RWPE1 (cell line): ENCODE measurements around the gene TRIM39.

ENCODE experiments used
- CTCF ChIA-PET: fragments of 350-600 bp; sonication (Branson Sonifier 250); formaldehyde crosslinking; extraction: SDS; loops from one replicate; lab custom pipeline; 2021; lab: Yijun Ruan, JAX
- POLR2A ChIA-PET: fragments of 400-600 bp; formaldehyde crosslinking; extraction: SDS; loops from one replicate; lab custom pipeline; 2020; ENCODE audit warnings: antibody characterized with exemption; ENCODE audit not compliant: low non-redundant PET; lab: Yijun Ruan, JAX
- DNase-seq: peaks from one replicate; pipeline ENCODE4 v3.0.0; 2012; ENCODE audit warnings: low spot score
- H3K27ac ChIP-seq: fragments of 450-650 bp; 2 replicates; pipeline ENCODE4 v1.5.1; 2017
- TF ChIP-seq, protein P1 (sequence below): fragments of 450-650 bp; conservative IDR thresholded peaks from 2 replicates; pipeline ENCODE4 v1.5.1; 2017; ENCODE audit warnings: low read depth, mild to moderate bottlenecking

Gene TRIM39

DNA sequence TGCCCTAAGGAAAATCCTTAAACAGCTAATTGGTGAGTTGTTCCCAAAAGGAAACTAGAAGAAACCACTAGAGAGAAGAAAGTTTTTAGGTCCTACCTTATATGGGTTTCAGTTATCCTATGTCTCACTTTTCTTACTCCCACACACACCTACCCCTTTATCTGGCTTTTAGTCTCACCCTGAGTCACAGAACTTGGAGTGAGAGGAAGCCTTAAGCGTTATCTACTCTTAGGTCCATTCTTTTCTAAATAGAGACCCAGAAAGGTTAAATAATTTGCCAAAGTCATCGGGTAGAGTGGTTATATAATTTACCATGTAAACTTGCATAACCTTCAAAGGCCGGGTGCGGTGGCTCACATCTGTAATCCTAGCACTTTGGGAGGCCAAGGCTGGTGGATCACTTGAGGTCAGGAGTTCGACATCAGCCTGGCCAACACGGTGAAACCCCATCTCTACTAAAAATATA lies 13.9 kb downstream of the TRIM39 start:
- H3K27ac ChIP-seq = no peak overlapping the region
- TF ChIP-seq, protein P1, sequence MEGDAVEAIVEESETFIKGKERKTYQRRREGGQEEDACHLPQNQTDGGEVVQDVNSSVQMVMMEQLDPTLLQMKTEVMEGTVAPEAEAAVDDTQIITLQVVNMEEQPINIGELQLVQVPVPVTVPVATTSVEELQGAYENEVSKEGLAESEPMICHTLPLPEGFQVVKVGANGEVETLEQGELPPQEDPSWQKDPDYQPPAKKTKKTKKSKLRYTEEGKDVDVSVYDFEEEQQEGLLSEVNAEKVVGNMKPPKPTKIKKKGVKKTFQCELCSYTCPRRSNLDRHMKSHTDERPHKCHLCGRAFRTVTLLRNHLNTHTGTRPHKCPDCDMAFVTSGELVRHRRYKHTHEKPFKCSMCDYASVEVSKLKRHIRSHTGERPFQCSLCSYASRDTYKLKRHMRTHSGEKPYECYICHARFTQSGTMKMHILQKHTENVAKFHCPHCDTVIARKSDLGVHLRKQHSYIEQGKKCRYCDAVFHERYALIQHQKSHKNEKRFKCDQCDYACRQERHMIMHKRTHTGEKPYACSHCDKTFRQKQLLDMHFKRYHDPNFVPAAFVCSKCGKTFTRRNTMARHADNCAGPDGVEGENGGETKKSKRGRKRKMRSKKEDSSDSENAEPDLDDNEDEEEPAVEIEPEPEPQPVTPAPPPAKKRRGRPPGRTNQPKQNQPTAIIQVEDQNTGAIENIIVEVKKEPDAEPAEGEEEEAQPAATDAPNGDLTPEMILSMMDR = no peak
- ChIA-PET CTCF (interaction anchor here (0.7 kb wide), 1 partner anchor 955 kb away, joined by 4 read pairs; no protein-coding TSS in a partner anchor), POLR2A (no interaction called here)
- no peak for DNase-seq

DNA sequence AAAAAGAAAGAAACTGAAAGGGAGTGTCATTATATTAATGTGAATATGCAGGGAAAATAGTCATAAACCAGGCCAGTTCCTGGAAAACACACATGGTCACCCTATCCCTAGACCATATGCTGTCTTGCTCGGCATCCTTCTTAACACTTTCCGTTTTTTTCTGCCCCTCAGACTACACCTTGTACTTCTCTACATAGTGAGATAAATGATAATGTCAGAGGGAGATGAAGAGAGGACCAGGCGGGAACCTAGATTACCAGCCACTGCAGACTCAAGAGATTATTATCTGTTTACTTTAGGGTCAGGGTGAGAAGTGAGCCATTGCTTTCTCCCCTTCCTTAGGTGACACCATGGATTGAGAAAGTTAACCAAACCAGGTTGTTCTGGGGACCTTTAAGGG lies 14.5 kb downstream of the TRIM39 start:
- CTCF ChIA-PET = no interaction called here
- POLR2A ChIA-PET = no interaction called here
- TF ChIP-seq, protein P1 = no peak
- no peak for DNase-seq
- H3K27ac ChIP-seq = no peak overlapping the region

DNA sequence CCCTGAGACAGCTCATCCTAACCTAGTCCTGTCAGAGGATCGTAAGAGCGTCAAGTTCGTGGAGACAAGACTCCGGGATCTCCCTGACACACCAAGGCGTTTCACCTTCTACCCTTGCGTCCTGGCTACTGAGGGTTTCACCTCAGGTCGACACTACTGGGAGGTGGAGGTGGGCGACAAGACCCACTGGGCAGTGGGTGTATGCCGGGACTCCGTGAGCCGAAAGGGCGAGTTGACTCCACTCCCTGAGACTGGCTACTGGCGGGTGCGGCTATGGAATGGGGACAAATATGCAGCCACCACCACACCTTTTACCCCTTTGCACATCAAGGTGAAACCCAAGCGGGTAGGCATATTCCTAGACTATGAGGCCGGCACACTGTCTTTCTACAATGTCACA lies 15.0 kb downstream of the TRIM39 start:
- POLR2A ChIA-PET = no interaction called here
- CTCF ChIA-PET = interaction anchor here (0.5 kb wide), 1 partner anchor 76 kb away, joined by 3 read pairs; no protein-coding TSS in a partner anchor
- H3K27ac ChIP-seq = no peak overlapping the region
- no peak for DNase-seq
- TF ChIP-seq, protein P1 = no peak

DNA sequence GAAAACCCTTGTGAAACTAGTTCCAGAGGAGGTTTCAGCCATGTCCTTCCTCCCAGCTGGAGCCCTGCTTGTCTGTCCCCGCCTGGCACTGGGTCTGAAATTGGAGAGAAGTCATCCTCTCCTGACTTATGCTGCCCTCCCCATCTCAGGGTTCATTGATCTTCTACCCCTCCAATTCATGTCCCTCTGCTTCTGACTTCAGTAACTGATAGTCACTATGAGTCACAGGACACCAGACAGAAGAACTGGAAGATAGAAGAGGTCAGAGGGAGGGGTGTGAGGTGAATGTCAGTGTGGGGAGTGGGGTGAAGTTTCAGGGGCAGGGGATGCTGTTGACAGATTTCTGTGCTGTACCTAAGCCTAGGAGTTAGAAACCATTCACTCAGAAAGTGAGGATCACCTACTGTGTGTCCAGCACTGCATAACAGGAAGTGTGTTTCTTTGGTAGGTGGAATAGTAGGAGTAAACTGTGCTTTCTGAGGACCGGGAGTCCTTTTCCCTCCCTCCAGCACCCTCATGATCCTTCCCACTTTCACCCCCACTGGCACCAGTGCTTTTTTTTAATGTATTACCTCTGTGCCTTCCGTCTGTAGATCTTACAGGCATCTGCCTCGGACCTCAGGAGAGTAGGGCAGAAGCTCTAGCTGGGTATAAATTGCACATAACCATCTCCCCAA lies 17.6 kb downstream of the TRIM39 start:
- H3K27ac ChIP-seq = no peak overlapping the region
- TF ChIP-seq, protein P1 = no peak
- POLR2A ChIA-PET = no interaction called here
- DNase-seq = no peak
- CTCF ChIA-PET = no interaction called here

DNA sequence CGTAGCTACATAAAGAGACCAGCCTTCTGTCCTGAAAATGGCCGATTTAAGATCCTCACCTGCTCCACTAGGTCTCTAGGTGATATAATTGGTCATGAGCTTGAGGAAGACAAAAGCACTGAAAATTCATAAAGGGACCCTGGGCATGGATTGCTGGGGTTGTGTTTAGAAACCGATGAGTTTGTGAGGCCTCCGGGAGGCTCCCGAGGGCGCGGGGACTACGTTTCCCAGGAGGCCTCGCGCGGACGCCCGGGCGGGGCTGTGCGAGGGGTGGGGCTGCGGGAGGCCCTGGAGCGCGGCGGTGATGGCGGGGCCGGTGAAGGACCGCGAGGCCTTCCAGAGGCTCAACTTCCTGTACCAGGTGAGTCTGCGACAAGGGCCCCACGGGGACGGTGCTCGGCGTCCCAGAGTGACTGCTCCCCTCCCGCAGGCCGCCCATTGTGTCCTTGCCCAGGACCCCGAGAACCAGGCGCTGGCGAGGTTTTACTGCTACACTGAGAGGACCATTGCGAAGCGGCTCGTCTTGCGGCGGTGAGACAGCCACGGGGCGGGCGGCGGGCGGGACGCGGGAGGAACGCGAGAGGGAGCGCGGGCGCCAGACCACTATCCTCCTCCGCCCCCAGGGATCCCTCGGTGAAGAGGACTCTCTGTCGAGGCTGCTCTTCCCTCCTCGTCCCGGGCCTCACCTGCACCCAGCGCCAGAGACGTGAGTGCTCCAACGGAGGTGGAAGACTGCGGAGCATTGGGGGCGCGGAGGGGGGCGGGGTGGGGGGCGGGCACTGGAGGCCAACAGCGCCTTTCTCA lies 18.3 kb downstream of the TRIM39 start, which contains the start of gene RPP21:
TSS of gene RPP21 (plus strand) at position 289 of the 804 bp plus-strand sequence. CDS start at position 305, 16 bp downstream.
- peak within 1 kb of the TSS; percentile 75 for H3K27ac ChIP-seq
- ChIA-PET CTCF (no interaction called here), POLR2A (no interaction called here)
- TF ChIP-seq, protein P1 = no peak
- DNase-seq = peak; percentile 91

DNA sequence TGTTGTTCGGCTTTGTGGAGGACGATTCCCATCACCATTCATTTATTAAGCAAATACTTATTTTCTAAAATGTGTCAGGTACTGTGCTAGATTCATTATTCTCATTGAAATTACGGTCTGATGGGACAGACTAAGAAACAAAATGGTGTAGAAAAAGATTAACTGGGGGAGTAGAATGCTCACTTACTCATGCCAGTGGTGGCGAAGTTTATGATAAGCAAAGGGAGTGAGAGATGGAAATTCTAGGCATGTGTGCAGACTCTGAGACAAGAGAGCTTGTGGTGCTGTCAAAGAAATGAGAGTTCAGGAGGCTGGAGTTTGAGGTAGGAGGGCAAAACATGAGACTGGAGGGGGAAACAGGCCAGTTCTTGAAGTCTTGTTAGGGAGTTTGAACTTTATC lies 19.1 kb downstream of the TRIM39 start:
- CTCF ChIA-PET = no interaction called here
- DNase-seq = no peak
- POLR2A ChIA-PET = no interaction called here
- TF ChIP-seq, protein P1 = no peak
- no peak overlapping the region for H3K27ac ChIP-seq
